NB4 (cell line): ENCODE results near the gene GYS1.

Experiments used
- MYC ChIP-seq: IDR thresholded peaks from 2 replicates; pipeline ENCODE4 v1.6.1; 2011; ENCODE audit warnings: low read depth, low read length
- POLR2A ChIP-seq: IDR thresholded peaks from 2 replicates; pipeline ENCODE4 v1.6.1; 2011; ENCODE audit warnings: mild to moderate bottlenecking; ENCODE audit not compliant: insufficient read length; ENCODE audit errors: extremely low read depth
- TF ChIP-seq, protein P1 (sequence below): IDR thresholded peaks from one replicate; pipeline ENCODE4 v1.5.1; 2012; ENCODE audit warnings: low read depth, low read length

DNA sequence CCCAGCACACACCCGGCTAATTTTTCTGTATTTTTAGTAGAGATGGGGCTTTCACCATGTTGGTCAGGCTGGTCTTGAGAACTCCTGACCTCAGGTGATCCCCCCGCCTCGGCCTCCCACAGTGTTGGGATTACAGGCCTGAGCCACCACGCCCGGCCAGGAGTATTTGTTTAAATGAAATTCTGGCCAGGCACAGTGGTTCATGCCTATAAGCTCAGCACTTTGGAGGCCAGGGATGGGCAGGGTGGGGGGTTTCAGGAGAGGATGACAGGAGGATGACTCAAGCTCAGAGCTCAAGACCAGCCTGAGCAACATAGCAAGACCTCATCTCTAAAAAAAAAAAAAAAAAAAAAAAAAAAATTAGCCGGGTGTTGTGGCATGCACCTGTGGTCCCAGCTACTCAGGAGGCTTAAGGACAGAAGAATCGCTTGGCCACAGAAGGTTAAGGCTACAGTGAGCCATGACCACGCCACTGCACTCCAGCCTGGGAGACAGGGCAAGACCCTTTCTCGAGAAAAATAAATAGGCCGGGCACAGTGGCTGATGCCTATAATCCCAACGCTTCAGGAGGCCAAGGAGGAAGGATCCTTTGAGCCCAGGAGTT lies 67.8 kb downstream of the GYS1 start:
- TF ChIP-seq, protein P1, sequence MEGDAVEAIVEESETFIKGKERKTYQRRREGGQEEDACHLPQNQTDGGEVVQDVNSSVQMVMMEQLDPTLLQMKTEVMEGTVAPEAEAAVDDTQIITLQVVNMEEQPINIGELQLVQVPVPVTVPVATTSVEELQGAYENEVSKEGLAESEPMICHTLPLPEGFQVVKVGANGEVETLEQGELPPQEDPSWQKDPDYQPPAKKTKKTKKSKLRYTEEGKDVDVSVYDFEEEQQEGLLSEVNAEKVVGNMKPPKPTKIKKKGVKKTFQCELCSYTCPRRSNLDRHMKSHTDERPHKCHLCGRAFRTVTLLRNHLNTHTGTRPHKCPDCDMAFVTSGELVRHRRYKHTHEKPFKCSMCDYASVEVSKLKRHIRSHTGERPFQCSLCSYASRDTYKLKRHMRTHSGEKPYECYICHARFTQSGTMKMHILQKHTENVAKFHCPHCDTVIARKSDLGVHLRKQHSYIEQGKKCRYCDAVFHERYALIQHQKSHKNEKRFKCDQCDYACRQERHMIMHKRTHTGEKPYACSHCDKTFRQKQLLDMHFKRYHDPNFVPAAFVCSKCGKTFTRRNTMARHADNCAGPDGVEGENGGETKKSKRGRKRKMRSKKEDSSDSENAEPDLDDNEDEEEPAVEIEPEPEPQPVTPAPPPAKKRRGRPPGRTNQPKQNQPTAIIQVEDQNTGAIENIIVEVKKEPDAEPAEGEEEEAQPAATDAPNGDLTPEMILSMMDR, result no peak
- TF ChIP-seq POLR2A, result no peak
- TF ChIP-seq MYC, result no peak
